Breast epithelium (tissue), 4 donors: ENCODE results near the gene MPDZ. TPM values are rescaled to one million over a fixed set of nuclear protein-coding genes. Genes with fewer than 3 reads are reported as not detected.

Experiments
- DNase-seq, 2 donors: peaks; one replicate each; pipeline ENCODE4 v3.0.0-alpha.2; 2019; ENCODE audit warnings: low spot score in 2 of 2
- H3K27ac ChIP-seq, 2 donors: fragments of 200-600 bp; sonication (generic) in 1 of 2; one replicate each; pipeline ENCODE4 v1.5.1; 2016 to 2019; ENCODE audit warnings: mild to moderate bottlenecking in 1 of 2
- H3K27me3 ChIP-seq, 2 donors: fragments of 200-600 bp; sonication (generic) in 1 of 2; one replicate each; pipeline versions ENCODE4 v1.5.1 to v1.6.0; 2017 to 2019; ENCODE audit warnings: control low read depth in 1 of 2, mild to moderate bottlenecking in 1 of 2
- H3K36me3 ChIP-seq: fragments of 200-600 bp; one replicate; pipeline ENCODE4 v1.5.1; 2019
- H3K4me1 ChIP-seq, 2 donors: fragments of 200-600 bp; sonication (generic); one replicate each; pipeline ENCODE4 v1.5.1; 2016 to 2019; ENCODE audit warnings: control low read depth in 1 of 2
- H3K4me3 ChIP-seq, 3 donors: fragments of 200-600 bp; sonication (generic); 1 replicate in 2 of 3; 2 replicates in 1 of 3; pipeline ENCODE4 v1.5.1; 2016 to 2019; ENCODE audit warnings: mild to moderate bottlenecking in 3 of 3, moderate library complexity in 2 of 3
- H3K9me3 ChIP-seq, 2 donors: fragments of 200-600 bp; sonication (generic) in 1 of 2; one replicate each; pipeline ENCODE4 v1.5.1; 2016 to 2019; ENCODE audit warnings: control low read depth in 1 of 2
- CTCF ChIP-seq, 3 donors: fragments of 450-650 bp; IDR thresholded peaks; one replicate each; pipeline ENCODE4 v1.5.1; 2016 to 2017; ENCODE audit warnings: antibody characterized with exemption in 3 of 3, mild to moderate bottlenecking in 3 of 3, moderate library complexity in 3 of 3
- POLR2A ChIP-seq: fragments of 450-650 bp; IDR thresholded peaks from one replicate; pipeline ENCODE4 v1.6.1; 2016; ENCODE audit warnings: antibody characterized with exemption, mild to moderate bottlenecking, moderate library complexity
- POLR2AphosphoS5 ChIP-seq, 3 donors: sonication (generic); formaldehyde crosslinking; IDR thresholded peaks; one replicate each; pipeline ENCODE4 v1.6.1; 2017; ENCODE audit warnings: antibody characterized with exemption in 3 of 3
- intact Hi-C: fragments of 100-400 bp; cut with DNase I; formaldehyde crosslinking; loops from one replicate; pipeline ENCODE4 v1.15.1; 2023; ENCODE audit warnings: low total_unique reads
- total RNA-seq, 3 donors: library from RNA; depleted of rRNA; stranded (reverse); fragments of >200 nt; gene quantifications; one replicate each; pipeline ENCODE4 v1.1.0, GENCODE V29; 2016

The MPDZ gene
- total RNA-seq, 3 donors from 2014 or later = 44.2 to 63.1 (median 61.0) TPM

DNA sequence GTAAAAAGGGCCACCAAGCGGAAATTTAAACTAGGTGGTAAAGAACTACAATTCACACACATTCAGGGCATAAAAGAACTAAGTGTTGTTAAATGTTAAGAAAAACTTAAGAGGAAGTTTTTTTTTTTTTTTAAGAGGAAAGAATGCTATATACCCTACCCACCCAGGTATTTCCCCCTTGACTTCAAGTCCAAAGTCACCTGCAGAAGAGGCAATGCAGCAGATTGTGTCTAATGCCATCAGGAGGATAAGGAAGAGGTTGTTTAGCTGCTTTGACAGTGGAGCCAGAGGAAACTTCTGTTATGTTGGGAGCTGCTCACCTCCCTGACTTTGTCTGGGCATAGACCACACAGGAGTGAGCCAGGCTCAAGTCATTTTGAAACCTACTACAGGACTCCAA is 69.2 kb downstream of the MPDZ start:
- H3K27ac ChIP-seq = no peak overlapping the region
- no peaks in the 10 kb centered on the region for H3K27me3 ChIP-seq
- H3K4me3 ChIP-seq = no peak overlapping the region
- no peaks in the 10 kb centered on the region for H3K9me3 ChIP-seq
- H3K4me1 ChIP-seq = no peaks in the 10 kb centered on the region
- intact Hi-C loops = no loop called here
- H3K36me3 ChIP-seq = no peaks in the 10 kb centered on the region
- TF ChIP-seq POLR2A (no peak), CTCF (IDR thresholded peaks at IDR 0.05) (no peak)
- no peak for DNase-seq

DNA sequence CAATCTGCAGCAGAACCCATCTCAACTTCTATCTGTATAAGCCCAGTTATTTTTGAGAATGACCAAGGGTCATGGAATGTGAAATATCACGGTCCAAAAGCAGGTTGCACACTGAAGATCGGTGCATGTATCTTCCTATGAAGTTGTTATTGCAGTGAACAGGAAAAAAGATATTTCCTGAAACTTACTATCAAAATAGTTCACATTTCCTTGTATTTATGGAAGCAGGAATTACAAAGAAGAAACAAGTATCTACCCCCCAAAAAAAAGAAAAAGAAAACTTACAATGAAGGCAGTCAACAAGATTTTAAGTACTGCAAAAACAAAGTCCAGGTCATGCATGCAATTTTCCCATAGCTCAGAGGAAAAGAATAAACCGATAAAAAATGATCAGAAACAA is 70.0 kb downstream of the MPDZ start:
- TF ChIP-seq POLR2A = no peak
- no peak for TF ChIP-seq POLR2AphosphoS5 (IDR thresholded peaks at IDR 0.05)
- no peak for TF ChIP-seq CTCF (IDR thresholded peaks at IDR 0.05)
- intact Hi-C loops = no loop called here
- no peak for DNase-seq
- no peak overlapping the region for H3K4me3 ChIP-seq
- H3K27me3 ChIP-seq = no peaks in the 10 kb centered on the region
- H3K36me3 ChIP-seq = no peaks in the 10 kb centered on the region
- H3K9me3 ChIP-seq = no peaks in the 10 kb centered on the region
- H3K27ac ChIP-seq = no peak overlapping the region
- no peaks in the 10 kb centered on the region for H3K4me1 ChIP-seq

- H3K36me3 ChIP-seq = no peaks in the 10 kb centered on the region
- DNase-seq = no peak
Observed at GRCh38 chr9:13205824-13206223, 73.7 kb downstream of the MPDZ start.

GRCh38 chr9:13190040-13190439 is 89.5 kb downstream of the MPDZ start:
- TF ChIP-seq POLR2A (no peak), POLR2AphosphoS5 (IDR thresholded peaks at IDR 0.05) (no peak), CTCF (IDR thresholded peaks at IDR 0.05) (no peak)
- H3K4me3 ChIP-seq = no peak overlapping the region
- no peaks in the 10 kb centered on the region for H3K9me3 ChIP-seq
- H3K4me1 ChIP-seq = no peaks in the 10 kb centered on the region
- DNase-seq = no peak
- H3K36me3 ChIP-seq = no peaks in the 10 kb centered on the region
- intact Hi-C loops = no loop called here
- H3K27ac ChIP-seq = no peak overlapping the region
- no peaks in the 10 kb centered on the region for H3K27me3 ChIP-seq

More at GRCh38 chr9:13205824-13206223, 73.7 kb downstream of the MPDZ start:
- TF ChIP-seq POLR2AphosphoS5 (IDR thresholded peaks at IDR 0.05) = no peak
- TF ChIP-seq POLR2A = no peak
- Histone ChIP-seq H3K4me1 (no peaks in the 10 kb centered on the region), H3K27ac (no peak overlapping the region), H3K27me3 (no peaks in the 10 kb centered on the region), H3K4me3 (no peak overlapping the region), H3K9me3 (no peaks in the 10 kb centered on the region)
- intact Hi-C loops = no loop called here

DNA sequence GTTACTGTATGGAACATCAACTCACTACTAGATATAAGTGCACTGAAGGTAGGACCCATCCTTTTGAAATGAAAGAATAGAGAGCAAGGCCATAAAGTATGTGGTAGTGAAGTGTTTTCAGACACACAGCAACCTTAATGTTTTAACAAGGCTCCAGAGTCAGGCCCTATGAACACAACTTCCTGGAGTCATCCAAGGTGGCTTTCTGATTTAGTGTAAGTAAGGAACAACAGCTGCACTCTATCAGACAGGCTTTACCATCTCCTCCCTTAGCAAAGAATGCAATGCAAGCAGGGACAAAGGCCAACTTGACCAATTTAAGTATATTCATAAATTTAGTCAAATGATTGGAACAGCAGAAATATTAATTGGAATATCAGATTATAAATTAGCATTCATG is 90.1 kb downstream of the MPDZ start:
- Histone ChIP-seq H3K27ac (no peak overlapping the region), H3K36me3 (no peaks in the 10 kb centered on the region), H3K4me1 (no peaks in the 10 kb centered on the region), H3K4me3 (no peak overlapping the region), H3K9me3 (no peaks in the 10 kb centered on the region), H3K27me3 (no peaks in the 10 kb centered on the region)
- TF ChIP-seq CTCF (IDR thresholded peaks at IDR 0.05) = no peak
- TF ChIP-seq POLR2A = no peak
- no peak for TF ChIP-seq POLR2AphosphoS5 (IDR thresholded peaks at IDR 0.05)
- DNase-seq = no peak
- intact Hi-C loops = no loop called here

GRCh38 chr9:13186774-13187173 is 92.7 kb downstream of the MPDZ start:
- H3K4me1 ChIP-seq = no peaks in the 10 kb centered on the region
- no peaks in the 10 kb centered on the region for H3K27me3 ChIP-seq
- intact Hi-C loops = no loop called here
- no peak overlapping the region for H3K4me3 ChIP-seq
- no peak for TF ChIP-seq POLR2AphosphoS5 (IDR thresholded peaks at IDR 0.05)
- no peak for TF ChIP-seq CTCF (IDR thresholded peaks at IDR 0.05)
- no peak for TF ChIP-seq POLR2A
- no peak for DNase-seq
- H3K36me3 ChIP-seq = no peaks in the 10 kb centered on the region
- no peaks in the 10 kb centered on the region for H3K9me3 ChIP-seq
- H3K27ac ChIP-seq = no peak overlapping the region
